ENCODE measurements around the gene ZBTB40. TPM values are rescaled to one million over a fixed set of nuclear protein-coding genes. Genes with fewer than 3 reads are reported as not detected.

Gene ZBTB40
- total RNA-seq, 1 donor from 2014 or later = 14.9 TPM

- Histone ChIP-seq H2AFZ (replicated peaks) (no peak overlapping the region), H4K20me1 (ENCODE audit: low read depth) (no peaks in the 10 kb centered on the region), H3K4me1 (peaks cover 1% of the 10 kb centered on the region), H3K27ac (no peak overlapping the region), H3K27me3 (peaks cover 48% of the 10 kb centered on the region), H3K36me3 (no peaks in the 10 kb centered on the region), H3K4me3 (no peak overlapping the region), H3K9ac (no peak overlapping the region), H3F3A (ENCODE audit: low read depth) (no peaks in the 10 kb centered on the region), H3K79me2 (ENCODE audit: low read depth) (no peaks in the 10 kb centered on the region), H3K4me2 (no peak overlapping the region), H3K9me3 (ENCODE audit: low read depth) (no peaks in the 10 kb centered on the region)
- no peaks in the 10 kb centered on the region for H3K9me3 Mint-ChIP-seq
- H3K27ac Mint-ChIP-seq = no peak overlapping the region
- peaks cover 18% of the 10 kb centered on the region for H3K4me1 Mint-ChIP-seq
- no peak overlapping the region for H3K4me3 Mint-ChIP-seq
- peaks cover 40% of the 10 kb centered on the region for H3K27me3 Mint-ChIP-seq (ENCODE audit: insufficient read depth, low read depth)
- TF ChIP-seq, protein P1, sequence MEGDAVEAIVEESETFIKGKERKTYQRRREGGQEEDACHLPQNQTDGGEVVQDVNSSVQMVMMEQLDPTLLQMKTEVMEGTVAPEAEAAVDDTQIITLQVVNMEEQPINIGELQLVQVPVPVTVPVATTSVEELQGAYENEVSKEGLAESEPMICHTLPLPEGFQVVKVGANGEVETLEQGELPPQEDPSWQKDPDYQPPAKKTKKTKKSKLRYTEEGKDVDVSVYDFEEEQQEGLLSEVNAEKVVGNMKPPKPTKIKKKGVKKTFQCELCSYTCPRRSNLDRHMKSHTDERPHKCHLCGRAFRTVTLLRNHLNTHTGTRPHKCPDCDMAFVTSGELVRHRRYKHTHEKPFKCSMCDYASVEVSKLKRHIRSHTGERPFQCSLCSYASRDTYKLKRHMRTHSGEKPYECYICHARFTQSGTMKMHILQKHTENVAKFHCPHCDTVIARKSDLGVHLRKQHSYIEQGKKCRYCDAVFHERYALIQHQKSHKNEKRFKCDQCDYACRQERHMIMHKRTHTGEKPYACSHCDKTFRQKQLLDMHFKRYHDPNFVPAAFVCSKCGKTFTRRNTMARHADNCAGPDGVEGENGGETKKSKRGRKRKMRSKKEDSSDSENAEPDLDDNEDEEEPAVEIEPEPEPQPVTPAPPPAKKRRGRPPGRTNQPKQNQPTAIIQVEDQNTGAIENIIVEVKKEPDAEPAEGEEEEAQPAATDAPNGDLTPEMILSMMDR (IDR thresholded peaks at IDR 0.05) = no peak
- no peak for TF ChIP-seq EZH2 (IDR thresholded peaks at IDR 0.05)
- TF ChIP-seq EZH2phosphoT487 (IDR thresholded peaks at IDR 0.05) = no peak
- no peaks in the 10 kb centered on the region for H3K36me3 Mint-ChIP-seq
- no peak for DNase-seq (ENCODE audit: low spot score)
These were observed 98.4 kb downstream of the ZBTB40 start for GRCh38 chr1:22550021-22550420.

DNA sequence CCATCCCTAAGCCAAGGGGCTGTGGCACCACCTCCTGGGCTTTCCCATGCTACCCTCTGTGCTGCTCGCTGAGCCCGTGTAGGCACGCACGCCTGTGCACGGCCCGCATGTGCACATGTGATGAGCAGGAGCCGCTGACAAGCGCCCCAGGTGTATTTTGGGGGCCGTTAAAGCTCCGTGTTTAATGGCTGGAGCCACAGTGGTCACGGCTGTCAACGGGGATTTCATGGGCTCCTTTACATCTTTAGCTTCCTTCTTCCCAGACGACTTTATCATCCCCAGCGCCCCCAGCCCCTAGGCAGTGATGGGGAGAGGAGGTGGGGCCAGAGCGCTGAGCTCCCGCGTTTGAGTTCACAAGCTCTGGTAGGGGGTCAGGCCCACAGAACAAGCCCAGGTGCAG, 99.9 kb downstream of the ZBTB40 start:
- H3K4me1 ChIP-seq = peaks cover 7% of the 10 kb centered on the region
- peaks cover 47% of the 10 kb centered on the region for H3K27me3 ChIP-seq
- DNase-seq (ENCODE audit: low spot score) = no peak
- H4K20me1 ChIP-seq (ENCODE audit: low read depth) = peaks cover 8% of the 10 kb centered on the region
- no peak overlapping the region for H2AFZ ChIP-seq (replicated peaks)
- Mint-ChIP-seq H3K27ac (no peak overlapping the region), H3K36me3 (no peaks in the 10 kb centered on the region), H3K4me1 (peaks cover 24% of the 10 kb centered on the region), H3K27me3 (ENCODE audit: insufficient read depth, low read depth) (peaks cover 41% of the 10 kb centered on the region), H3K4me3 (no peak overlapping the region), H3K9me3 (no peaks in the 10 kb centered on the region)
- H3K4me3 ChIP-seq = no peak overlapping the region
- TF ChIP-seq EZH2phosphoT487 (IDR thresholded peaks at IDR 0.05) (no peak), EZH2 (IDR thresholded peaks at IDR 0.05) (no peak)
- TF ChIP-seq, protein P1 (IDR thresholded peaks at IDR 0.05) = no peak
- no peaks in the 10 kb centered on the region for H3K79me2 ChIP-seq (ENCODE audit: low read depth)
- H3K4me2 ChIP-seq = no peak overlapping the region
- H3K9me3 ChIP-seq (ENCODE audit: low read depth) = no peaks in the 10 kb centered on the region
- H3K36me3 ChIP-seq = no peaks in the 10 kb centered on the region
- no peak overlapping the region for H3K9ac ChIP-seq
- peaks cover 5% of the 10 kb centered on the region for H3F3A ChIP-seq (ENCODE audit: low read depth)
- no peak overlapping the region for H3K27ac ChIP-seq

DNA sequence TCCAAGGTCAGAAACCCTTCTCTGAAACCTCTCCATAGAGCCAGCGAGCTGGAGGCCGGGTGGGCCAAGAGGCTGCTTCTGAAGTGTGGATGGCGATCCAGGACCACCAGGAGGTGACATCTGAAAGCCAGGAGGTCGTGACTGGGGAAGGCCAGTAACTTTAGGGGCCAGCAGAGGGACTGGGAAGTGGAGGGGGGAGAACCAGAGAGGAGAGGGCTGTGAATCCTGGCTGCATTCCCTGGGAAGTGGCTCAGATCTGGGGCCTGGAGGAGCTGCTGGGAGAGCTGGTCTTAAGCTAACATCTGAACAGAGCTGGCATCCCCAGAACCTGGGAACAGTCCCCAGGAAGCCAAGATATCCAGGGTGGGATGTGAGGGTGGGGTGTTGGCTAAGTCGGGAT, 100.4 kb downstream of the ZBTB40 start:
- peaks cover 9% of the 10 kb centered on the region for H3F3A ChIP-seq (ENCODE audit: low read depth)
- no peaks in the 10 kb centered on the region for H3K9me3 Mint-ChIP-seq
- H3K4me3 Mint-ChIP-seq = no peak overlapping the region
- H3K4me3 ChIP-seq = no peak overlapping the region
- peaks cover 43% of the 10 kb centered on the region for H3K27me3 Mint-ChIP-seq (ENCODE audit: insufficient read depth, low read depth)
- H4K20me1 ChIP-seq (ENCODE audit: low read depth) = peaks cover 8% of the 10 kb centered on the region
- no peaks in the 10 kb centered on the region for H3K36me3 ChIP-seq
- no peaks in the 10 kb centered on the region for H3K9me3 ChIP-seq (ENCODE audit: low read depth)
- H3K27ac ChIP-seq = no peak overlapping the region
- H2AFZ ChIP-seq (replicated peaks) = no peak overlapping the region
- H3K27ac Mint-ChIP-seq = no peak overlapping the region
- peaks cover 28% of the 10 kb centered on the region for H3K4me1 Mint-ChIP-seq
- peaks cover 9% of the 10 kb centered on the region for H3K4me1 ChIP-seq
- no peaks in the 10 kb centered on the region for H3K36me3 Mint-ChIP-seq
- TF ChIP-seq EZH2 (IDR thresholded peaks at IDR 0.05) (no peak), EZH2phosphoT487 (IDR thresholded peaks at IDR 0.05) (no peak)
- TF ChIP-seq, protein P1 (IDR thresholded peaks at IDR 0.05) = no peak
- H3K79me2 ChIP-seq (ENCODE audit: low read depth) = no peaks in the 10 kb centered on the region
- no peak for DNase-seq (ENCODE audit: low spot score)
- H3K9ac ChIP-seq = no peak overlapping the region
- peaks cover 47% of the 10 kb centered on the region for H3K27me3 ChIP-seq
- no peak overlapping the region for H3K4me2 ChIP-seq

All from neural progenitor cell (in vitro differentiated cells).